Measurements from ENCODE around the gene NARF. TPM values are rescaled to one million over a fixed set of nuclear protein-coding genes. Genes with fewer than 3 reads are reported as not detected.
"Not testable (repeated sequence)": the region's sequence is repeated elsewhere in the genome, so short reads cannot be mapped to it uniquely, and the experiment has no call there.

The NARF gene
- total RNA-seq, 2 experiments from 2014 or later = 64.2 to 69.3 TPM

DNA sequence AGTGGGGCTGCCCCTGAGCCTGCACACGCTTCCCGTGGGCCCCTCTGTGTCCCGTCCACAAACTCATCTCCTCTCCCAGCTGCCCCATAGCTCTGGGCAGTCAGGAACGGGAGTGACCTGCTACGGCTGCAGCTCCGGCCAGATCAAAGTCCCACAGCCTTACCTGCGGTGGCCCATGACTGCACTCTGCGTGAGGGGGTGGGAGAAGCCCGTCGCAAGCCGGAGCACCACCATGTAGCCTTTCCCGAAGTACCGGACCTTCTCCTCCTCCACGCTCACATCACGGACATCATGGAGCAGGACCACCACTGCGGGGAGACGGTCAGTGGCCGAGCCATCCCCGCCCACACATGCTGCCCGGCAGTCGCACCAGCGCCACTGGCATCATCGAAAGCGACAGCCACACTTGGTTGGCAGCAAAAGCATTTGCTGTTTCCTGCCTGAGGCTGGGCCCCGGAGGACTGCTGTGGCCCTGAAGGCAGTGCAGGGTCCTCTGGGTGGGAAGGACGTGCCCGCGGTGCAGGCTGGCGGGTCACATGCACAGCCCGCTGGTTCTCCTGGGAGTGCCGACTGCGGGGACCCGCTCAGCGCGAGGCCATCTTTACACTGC, 14.2 kb upstream of the NARF start:
- Mint-ChIP-seq H3K27ac (no peak overlapping the region), H3K27me3 (ENCODE audit: low read depth) (no peaks in the 10 kb centered on the region), H3K4me3 (no peak overlapping the region), H3K9me3 (no peaks in the 10 kb centered on the region), H3K4me1 (ENCODE audit: low read depth) (peaks cover 26% of the 10 kb centered on the region), H3K36me3 (ENCODE audit: low read depth) (peaks cover 34% of the 10 kb centered on the region)
- intact Hi-C loops (cut with micrococcal nuclease) = no loop called here
- CTCF ChIA-PET = no interaction called here
- DNase-seq = no peak

GRCh38 chr17:82444941-82445521, 13.5 kb upstream of the NARF start:
- Mint-ChIP-seq H3K27ac (no peak overlapping the region), H3K27me3 (ENCODE audit: low read depth) (no peaks in the 10 kb centered on the region), H3K36me3 (ENCODE audit: low read depth) (peaks cover 40% of the 10 kb centered on the region), H3K4me1 (ENCODE audit: low read depth) (peaks cover 26% of the 10 kb centered on the region), H3K4me3 (no peak overlapping the region), H3K9me3 (no peaks in the 10 kb centered on the region)
- CTCF ChIA-PET = no interaction called here
- intact Hi-C loops (cut with micrococcal nuclease) = no loop called here
- no peak for DNase-seq

DNA sequence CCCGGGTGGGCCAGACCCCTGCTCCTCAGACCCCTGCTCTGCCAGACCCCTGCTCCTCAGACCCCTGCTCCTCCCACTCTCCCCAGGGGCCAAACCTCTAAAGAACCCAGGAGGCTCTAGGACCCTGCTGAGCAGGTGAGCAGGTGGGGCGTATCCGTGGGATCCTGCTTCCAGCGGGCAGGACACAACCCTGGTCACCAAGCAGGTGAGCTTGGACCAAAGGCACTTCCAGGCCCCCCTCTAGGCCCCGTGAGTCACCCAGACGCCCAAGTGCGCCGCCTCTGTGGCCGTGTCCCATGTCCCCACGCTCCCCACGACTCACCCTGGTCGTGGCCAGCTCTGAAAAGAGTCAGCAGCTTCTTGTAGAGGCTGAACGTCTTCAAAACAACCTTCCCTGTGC, 13.0 kb upstream of the NARF start:
- Mint-ChIP-seq H3K4me3 (no peak overlapping the region), H3K4me1 (ENCODE audit: low read depth) (peaks cover 25% of the 10 kb centered on the region), H3K27ac (no peak overlapping the region), H3K27me3 (ENCODE audit: low read depth) (no peaks in the 10 kb centered on the region), H3K36me3 (ENCODE audit: low read depth) (peaks cover 40% of the 10 kb centered on the region), H3K9me3 (no peaks in the 10 kb centered on the region)
- no peak for DNase-seq
- CTCF ChIA-PET = no interaction called here
- intact Hi-C loops (cut with micrococcal nuclease) = no loop called here

- CTCF ChIA-PET = interaction anchor here (1.9 kb wide), 1 partner anchor 94 kb away, joined by 5 read pairs; no protein-coding TSS in a partner anchor
- H3K4me3 Mint-ChIP-seq = no peak overlapping the region
These were observed 12.4 kb upstream of the NARF start for GRCh38 chr17:82446124-82446523.

DNA sequence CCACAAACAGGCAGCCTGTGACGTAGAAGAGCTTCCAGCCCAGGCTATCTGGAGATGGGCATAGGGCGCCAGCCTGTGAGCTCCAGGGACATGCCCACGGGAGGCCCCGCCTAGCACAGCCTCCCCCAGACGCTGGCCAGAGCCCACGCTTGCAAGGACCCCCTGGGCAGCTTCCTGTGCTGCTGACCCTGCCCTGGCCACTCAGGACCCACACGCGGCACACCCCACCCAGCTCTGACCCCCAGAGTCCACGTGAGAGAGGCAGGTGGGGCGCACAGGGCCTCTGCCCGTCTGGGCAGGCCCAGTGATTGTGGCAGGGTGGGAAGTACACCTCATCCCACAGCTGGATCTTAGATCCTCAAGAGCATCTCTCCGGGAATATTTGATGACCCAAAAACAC, 11.9 kb upstream of the NARF start:
- Mint-ChIP-seq H3K36me3 (ENCODE audit: low read depth) (peaks cover 40% of the 10 kb centered on the region), H3K4me3 (peak overlapping the region; percentile 39), H3K4me1 (ENCODE audit: low read depth) (peaks cover 32% of the 10 kb centered on the region), H3K27me3 (ENCODE audit: low read depth) (no peaks in the 10 kb centered on the region), H3K27ac (peak overlapping the region; percentile 56), H3K9me3 (no peaks in the 10 kb centered on the region)
- CTCF ChIA-PET = interaction anchor here (1.9 kb wide), 1 partner anchor 94 kb away, joined by 5 read pairs; no protein-coding TSS in a partner anchor
- intact Hi-C loops (cut with micrococcal nuclease) = no loop called here
- DNase-seq = no peak

More at GRCh38 chr17:82446124-82446523, 12.4 kb upstream of the NARF start:
- no peak for DNase-seq
- intact Hi-C loops (cut with micrococcal nuclease) = no loop called here
- peak overlapping the region; percentile 56 for H3K27ac Mint-ChIP-seq
- peaks cover 40% of the 10 kb centered on the region for H3K36me3 Mint-ChIP-seq (ENCODE audit: low read depth)
- no peaks in the 10 kb centered on the region for H3K27me3 Mint-ChIP-seq (ENCODE audit: low read depth)
- peaks cover 27% of the 10 kb centered on the region for H3K4me1 Mint-ChIP-seq (ENCODE audit: low read depth)
- no peaks in the 10 kb centered on the region for H3K9me3 Mint-ChIP-seq

DNA sequence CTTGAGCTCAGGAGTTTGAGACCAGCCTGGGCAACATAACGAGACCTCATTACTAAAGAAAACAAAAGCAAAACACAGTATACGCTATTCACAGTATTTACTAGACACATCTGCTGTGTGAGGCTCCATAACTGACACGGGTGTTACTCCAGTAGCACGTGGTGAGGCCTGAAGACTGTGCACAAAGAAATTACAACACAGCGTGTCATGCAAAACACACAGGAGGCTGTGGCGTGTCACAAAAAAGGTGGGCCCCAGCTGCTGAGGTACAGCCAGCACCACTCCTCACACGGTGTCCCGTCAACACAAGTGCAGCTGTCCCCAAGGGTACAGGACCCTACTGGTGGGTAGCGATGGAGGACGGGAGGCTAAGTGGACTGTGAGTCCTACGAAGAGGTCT, 10.7 kb upstream of the NARF start:
- no peak for DNase-seq
- intact Hi-C loops (cut with micrococcal nuclease) = no loop called here
- peaks cover 40% of the 10 kb centered on the region for H3K36me3 Mint-ChIP-seq (ENCODE audit: low read depth)
- peak overlapping the region; percentile 83 for H3K27ac Mint-ChIP-seq
- H3K27me3 Mint-ChIP-seq (ENCODE audit: low read depth) = no peaks in the 10 kb centered on the region
- peaks cover 41% of the 10 kb centered on the region for H3K4me1 Mint-ChIP-seq (ENCODE audit: low read depth)
- CTCF ChIA-PET = interaction anchor here (0.6 to 1.9 kb wide), 3 partner anchors 33 to 95 kb away, joined by 4 to 5 read pairs (median 5); no protein-coding TSS in a partner anchor
- H3K9me3 Mint-ChIP-seq = no peaks in the 10 kb centered on the region
- no peak overlapping the region for H3K4me3 Mint-ChIP-seq

GRCh38 chr17:82449131-82449882, 9.2 kb upstream of the NARF start:
- DNase-seq = peak; percentile 87
- CTCF ChIA-PET = interaction anchor here (0.6 to 1.7 kb wide), 6 partner anchors 22 to 842 kb away, joined by 3 to 5 read pairs (median 4); no protein-coding TSS in a partner anchor
- Mint-ChIP-seq H3K36me3 (ENCODE audit: low read depth) (peaks cover 36% of the 10 kb centered on the region), H3K27me3 (ENCODE audit: low read depth) (no peaks in the 10 kb centered on the region), H3K27ac (peak overlapping the region; percentile 99), H3K4me1 (ENCODE audit: low read depth) (peaks cover 41% of the 10 kb centered on the region), H3K4me3 (peak overlapping the region; percentile 94), H3K9me3 (peaks cover 3% of the 10 kb centered on the region)
- intact Hi-C loops (cut with micrococcal nuclease) = loop anchor here (1.0 kb wide), 1 partner anchor 31 kb away; the partner anchor contains the start of genes HEXD and OGFOD3

GRCh38 chr17:82449883-82450356, 8.6 kb upstream of the NARF start:
- peak overlapping the region; percentile 99 for H3K27ac Mint-ChIP-seq
- peaks cover 36% of the 10 kb centered on the region for H3K36me3 Mint-ChIP-seq (ENCODE audit: low read depth)
- intact Hi-C loops (cut with micrococcal nuclease) = loop anchor here (1.0 to 2.0 kb wide), 5 partner anchors 8 to 198 kb away; partner anchors contain the start of genes FOXK2, HEXD, NARF and OGFOD3
- peak; percentile 74 for DNase-seq
- no peaks in the 10 kb centered on the region for H3K27me3 Mint-ChIP-seq (ENCODE audit: low read depth)
- peak overlapping the region; percentile 94 for H3K4me3 Mint-ChIP-seq
- H3K9me3 Mint-ChIP-seq = peaks cover 3% of the 10 kb centered on the region
- CTCF ChIA-PET = interaction anchor here (0.6 to 1.7 kb wide), 6 partner anchors 22 to 842 kb away, joined by 3 to 5 read pairs (median 4); no protein-coding TSS in a partner anchor
- peaks cover 41% of the 10 kb centered on the region for H3K4me1 Mint-ChIP-seq (ENCODE audit: low read depth)

DNA sequence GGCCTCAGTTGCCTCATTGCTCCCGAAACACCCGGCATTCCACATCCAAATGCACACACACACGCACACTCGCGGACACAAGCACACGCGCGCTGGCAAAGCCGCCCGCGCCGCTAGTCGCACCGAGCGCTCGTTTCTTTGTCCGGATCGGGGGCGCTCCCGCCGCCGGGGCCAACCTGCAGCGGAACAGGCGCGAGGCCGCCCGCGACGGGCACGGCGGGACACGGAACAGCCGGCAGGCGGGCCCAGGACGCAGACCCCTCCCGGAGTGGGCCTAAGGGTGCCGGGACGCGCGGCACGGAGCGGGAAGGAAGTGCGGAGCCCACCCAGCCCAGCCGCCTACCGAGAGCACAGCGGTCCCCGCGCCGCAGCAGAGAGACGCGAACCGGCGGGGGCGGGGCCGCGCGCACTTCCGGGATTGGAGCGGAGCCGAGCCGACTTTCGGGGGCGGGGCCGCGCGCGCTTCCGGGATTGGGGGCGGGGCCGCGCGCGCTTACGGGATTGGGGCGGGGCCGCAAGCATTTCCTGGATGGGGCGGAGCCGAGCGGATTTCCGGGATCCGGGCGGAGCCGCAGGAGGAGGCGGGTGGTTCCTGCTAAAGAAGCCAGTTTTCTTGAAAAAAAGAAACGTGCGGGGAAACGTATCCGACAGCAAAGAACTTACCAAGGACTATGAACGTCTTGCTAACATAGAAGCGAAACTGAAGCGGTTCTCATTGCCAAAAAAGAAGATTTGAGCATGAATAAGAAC, 8.0 kb upstream of the NARF start, which contains the start of gene CYBC1:
CYBC1 (minus strand) TSS at position 396 of the 750 bp plus-strand sequence. CDS start 1,498 bp downstream, outside the sequence.
- Mint-ChIP-seq H3K27ac (peak within 1 kb of the TSS; percentile 99), H3K27me3 (ENCODE audit: low read depth) (no peaks in the 10 kb centered on the region), H3K36me3 (ENCODE audit: low read depth) (peaks cover 36% of the 10 kb centered on the region), H3K4me1 (ENCODE audit: low read depth) (peaks cover 41% of the 10 kb centered on the region), H3K4me3 (peak within 1 kb of the TSS; percentile 94), H3K9me3 (peaks cover 3% of the 10 kb centered on the region)
- peak; percentile 97 for DNase-seq
- intact Hi-C loops (cut with micrococcal nuclease) = loop anchor here (1.0 to 2.0 kb wide), 5 partner anchors 8 to 198 kb away; partner anchors contain the start of genes FOXK2, NARF and WDR45B
- CTCF ChIA-PET = interaction anchor here (1.3 to 1.5 kb wide), 2 partner anchors 23 to 215 kb away, joined by 4 to 5 read pairs; no protein-coding TSS in a partner anchor

GRCh38 chr17:82452162-82452561, 6.4 kb upstream of the NARF start:
- intact Hi-C loops (cut with micrococcal nuclease) = no loop called here

DNA sequence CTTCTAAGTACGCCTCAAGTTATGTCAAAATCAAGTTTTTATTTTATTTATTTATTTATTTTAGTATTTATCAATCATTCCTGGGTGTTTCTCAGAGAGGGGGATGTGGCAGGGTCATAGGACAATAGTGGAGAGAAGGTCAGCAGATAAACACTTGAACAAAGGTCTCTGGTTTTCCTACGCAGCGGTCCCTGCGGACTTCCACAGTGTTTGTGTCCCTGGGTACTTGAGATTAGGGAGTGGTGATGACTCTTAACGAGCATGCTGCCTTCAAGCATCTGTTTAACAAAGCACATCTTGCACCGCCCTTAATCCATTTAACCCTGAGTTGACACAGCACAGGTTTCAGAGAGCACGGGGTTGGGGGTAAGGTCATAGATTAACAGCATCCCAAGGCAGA, 5.4 kb upstream of the NARF start:
- H3K27me3 Mint-ChIP-seq (ENCODE audit: low read depth); DNase-seq; H3K4me3 Mint-ChIP-seq; CTCF ChIA-PET; H3K9me3 Mint-ChIP-seq; intact Hi-C loops (cut with micrococcal nuclease): not testable (repeated sequence)
- Mint-ChIP-seq H3K4me1 (ENCODE audit: low read depth) (peaks cover 39% of the 10 kb centered on the region), H3K36me3 (ENCODE audit: low read depth) (peaks cover 21% of the 10 kb centered on the region), H3K27ac (peak overlapping the region; percentile 99)

More at GRCh38 chr17:82452162-82452561, 6.4 kb upstream of the NARF start:
- H3K4me3 Mint-ChIP-seq = peak overlapping the region; percentile 17
- H3K4me1 Mint-ChIP-seq (ENCODE audit: low read depth) = peaks cover 37% of the 10 kb centered on the region
- H3K9me3 Mint-ChIP-seq = peaks cover 3% of the 10 kb centered on the region
- CTCF ChIA-PET = no interaction called here
- peaks cover 23% of the 10 kb centered on the region for H3K36me3 Mint-ChIP-seq (ENCODE audit: low read depth)
- no peaks in the 10 kb centered on the region for H3K27me3 Mint-ChIP-seq (ENCODE audit: low read depth)
- peak overlapping the region; percentile 99 for H3K27ac Mint-ChIP-seq
- DNase-seq = no peak

Data from activated naive CD4-positive, alpha-beta T cell treated with anti-CD3 and anti-CD28 coated beads for 36 hours (primary cell).